Measurements from ENCODE around the gene GOLGA8T. TPM values are rescaled to one million over a fixed set of nuclear protein-coding genes. Genes with fewer than 3 reads are reported as not detected.
"Not testable (repeated sequence)": the region's sequence is repeated elsewhere in the genome, so short reads cannot be mapped to it uniquely, and the experiment has no call there.

Gene GOLGA8T
- total RNA-seq, 1 donor from 2014 or later = not detected

- not testable (repeated sequence) for DNase-seq
Measured at GRCh38 chr15:30192119-30192745, 57.4 kb downstream of the GOLGA8T start.

- not testable (repeated sequence) for DNase-seq
Measured at GRCh38 chr15:30192892-30193291, 58.0 kb downstream of the GOLGA8T start.

Small RNA genes within 50 kb of the gene (small RNA-seq; reads per million reads assigned to genes)
- gene AC120045.2 (ENCODE audit: low replicate concordance) (not detected), gene RF00096 (ENCODE audit: low replicate concordance) (not detected), gene RN7SL469P (ENCODE audit: low replicate concordance) (not detected), gene RN7SL673P (ENCODE audit: low replicate concordance) (not detected)

Other genes with a start within 250 kb of the GOLGA8T start
- not detected for gene GOLGA8J, start 52.1 kb upstream of the GOLGA8T start, total RNA-seq

Measured in tongue (tissue), 3 donors.